GM12864 (cell line): ENCODE measurements around the gene ILDR1.

ENCODE experiments used
- DNase-seq: peaks from one replicate; pipeline ENCODE4 v3.0.0-alpha.2; 2011; ENCODE audit warnings: low read depth
- H3K4me3 ChIP-seq: 2 replicates; pipeline ENCODE4 v1.5.1; 2011; ENCODE audit warnings: mild to moderate bottlenecking, low read depth, low read length, control low read depth
- CTCF ChIP-seq: IDR thresholded peaks from 2 replicates; pipeline ENCODE4 v1.5.1; 2011; ENCODE audit warnings: low read depth, mild to moderate bottlenecking, moderate library complexity, low read length, control low read depth, inconsistent platforms; ENCODE audit errors: missing control alignments

The ILDR1 gene

GRCh38 chr3:122021037-122021436, 1.0 kb downstream of the ILDR1 start:
- DNase-seq: no peak
- no peak for TF ChIP-seq CTCF
- peak overlapping the region; percentile 64; the same call in 1 of the 2 replicates for H3K4me3 ChIP-seq

DNA sequence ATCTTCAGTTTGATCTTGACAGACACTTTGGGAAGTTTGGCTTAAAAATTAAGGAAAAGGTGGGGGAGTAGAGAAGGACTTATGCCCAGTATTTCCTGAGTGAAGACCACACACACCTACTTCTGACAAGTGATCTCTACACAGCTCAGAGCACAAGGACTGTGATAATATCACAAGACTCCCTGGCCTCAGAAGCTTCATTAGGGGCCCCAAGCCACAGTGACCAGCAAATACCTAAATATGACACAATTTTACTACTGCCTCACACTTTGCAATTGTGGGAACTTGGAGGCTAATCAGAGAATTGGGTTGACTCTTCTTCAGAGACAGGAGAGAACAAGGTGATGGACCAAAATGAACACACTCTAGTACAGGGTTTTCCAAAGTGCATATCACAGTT, 2.6 kb downstream of the ILDR1 start:
- H3K4me3 ChIP-seq: no peak overlapping the region
- no peak for TF ChIP-seq CTCF
- DNase-seq: no peak

- peak; percentile 78 for DNase-seq
- no peak overlapping the region for H3K4me3 ChIP-seq
Observed at GRCh38 chr3:122014741-122015140, 7.3 kb downstream of the ILDR1 start.

GRCh38 chr3:122013448-122013925, 8.6 kb downstream of the ILDR1 start:
- no peak for TF ChIP-seq CTCF
- H3K4me3 ChIP-seq: no peak overlapping the region
- no peak for DNase-seq

More at GRCh38 chr3:122014741-122015140, 7.3 kb downstream of the ILDR1 start:
- no peak for TF ChIP-seq CTCF

DNA sequence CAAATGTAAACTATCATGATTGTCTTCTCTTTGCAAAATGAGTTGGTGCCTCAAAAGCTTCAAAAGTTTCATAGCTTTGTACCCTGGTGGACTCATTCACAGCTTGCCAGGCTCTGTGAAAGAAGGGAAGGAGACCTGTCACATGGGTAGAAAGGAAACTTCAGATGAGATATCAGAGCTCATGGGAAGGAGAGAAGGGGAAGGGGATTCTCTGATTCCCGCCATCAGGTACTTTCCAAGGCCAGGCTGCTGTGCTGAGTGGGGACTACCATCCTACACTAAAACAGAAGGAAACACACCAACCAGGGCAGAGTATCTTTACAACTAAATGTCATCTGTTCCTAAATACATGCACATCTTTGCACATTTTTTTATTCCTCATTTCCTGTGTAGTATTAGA, 9.2 kb downstream of the ILDR1 start:
- TF ChIP-seq CTCF: no peak
- no peak for DNase-seq
- no peak overlapping the region for H3K4me3 ChIP-seq

DNA sequence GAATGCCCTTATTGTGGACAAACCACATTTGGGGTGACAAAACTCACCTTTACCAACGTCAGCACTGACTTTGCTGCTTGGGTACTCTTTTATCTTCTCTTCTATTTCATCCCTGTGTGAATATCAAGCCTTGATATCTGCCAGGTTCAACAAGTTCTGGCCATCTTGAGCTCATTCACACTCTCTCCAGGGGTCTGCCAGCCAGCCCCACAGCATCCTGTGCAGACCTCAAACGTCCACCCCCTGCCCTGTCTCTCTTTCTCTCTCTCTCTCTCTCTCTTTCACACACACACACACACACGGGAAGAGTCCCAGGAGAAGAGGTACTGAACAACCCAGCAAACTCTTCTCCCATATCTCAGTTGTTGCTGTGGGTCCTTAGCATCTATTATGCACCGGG, 10.7 kb downstream of the ILDR1 start:
- no peak for DNase-seq
- no peak for TF ChIP-seq CTCF
- H3K4me3 ChIP-seq: no peak overlapping the region; the same call in 1 of the 2 replicates

DNA sequence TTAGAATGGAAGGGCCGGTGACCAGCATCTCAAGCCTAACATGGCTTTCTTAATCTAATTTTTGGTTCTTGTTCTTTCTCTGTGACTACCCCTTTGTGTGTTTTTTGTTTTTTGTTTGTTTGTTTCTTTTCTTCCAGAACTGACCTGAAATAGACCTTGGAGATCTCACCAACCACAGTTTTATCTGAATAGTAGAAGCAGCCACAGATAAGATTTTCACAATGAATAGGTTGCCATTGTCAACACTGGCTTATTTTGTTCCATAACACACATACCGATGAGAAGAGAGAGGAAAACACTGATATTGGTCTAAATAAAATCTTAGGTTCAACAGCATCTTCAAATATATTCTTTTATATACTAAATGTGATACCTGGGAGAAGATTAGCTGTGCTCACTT, 11.5 kb downstream of the ILDR1 start:
- no peak for TF ChIP-seq CTCF
- DNase-seq: no peak
- H3K4me3 ChIP-seq: no peak overlapping the region
